K562 (cell line): Measurements from ENCODE around the gene GALNT7. TPM values are rescaled to one million over a fixed set of nuclear protein-coding genes. Genes with fewer than 3 reads are reported as not detected.

Source experiments
- ATAC-seq: fragments of 200-7000 bp; cut with Tn5 transposase; 3 replicates; pipeline ENCODE4 v1.9.1; 2020; ENCODE audit warnings: moderate library complexity
- BruUV-seq: library from RNA; stranded (reverse); fragments of 400-500 nt; replicated peaks from 2 replicates; lab custom pipeline; 2021; lab: Mats Ljungman, UMichigan
- CTCF ChIA-PET: fragments of 300-600 bp; formaldehyde crosslinking; extraction: SDS; loops from one replicate; lab custom pipeline; 2021; ENCODE audit warnings: low intra/inter-chr PET ratio; lab: Yijun Ruan, JAX
- POLR2A ChIA-PET: fragments of 300-600, 350-650 bp; sonication (Branson Sonifier 250); formaldehyde crosslinking; extraction: SDS; loops from one replicate; lab custom pipeline; 2021; ENCODE audit warnings: antibody characterized with exemption, inconsistent platforms; lab: Yijun Ruan, JAX
- DNase-seq, 4 experiments: peaks; one replicate each; pipeline versions ENCODE4 v3.0.0 to v3.0.0-alpha.2; 2011 to 2018; ENCODE audit warnings: low spot score in 3 of 4, mixed read lengths in 3 of 4; ENCODE audit errors: extremely low read depth in 1 of 4
- FAIRE-seq: peaks from 2 replicates; lab custom pipeline; 2011; peaks lifted over from hg19 to GRCh38; lab: Jason Lieb, UNC
- H2AFZ ChIP-seq: 2 replicates; pipeline ENCODE4 v1.6.0; 2011; ENCODE audit warnings: low read depth, low read length, control low read depth, inconsistent platforms
- H3K27ac ChIP-seq: fragments of 200-600 bp; 3 replicates; pipeline ENCODE4 v1.8.0; 2011; ENCODE audit warnings: low read depth, mild to moderate bottlenecking, control low read depth, inconsistent platforms, low read length, moderate library complexity, mixed read lengths; ENCODE audit errors: extremely low read depth
- H3K27me3 ChIP-seq, 2 experiments: fragments of 300-600 bp in 1 of 2; 2 replicates in 1 of 2; 3 replicates in 1 of 2; pipeline versions ENCODE4 v1.6.0 to v1.8.0; 2011; ENCODE audit warnings: inconsistent platforms in 2 of 2, low read length in 2 of 2, mild to moderate bottlenecking in 1 of 2, mixed read lengths in 1 of 2, moderate library complexity in 1 of 2; ENCODE audit not compliant: control insufficient read depth in 2 of 2, insufficient read depth in 2 of 2
- H3K36me3 ChIP-seq: fragments of 300-600 bp; 3 replicates; pipeline ENCODE4 v1.8.0; 2011; ENCODE audit warnings: mild to moderate bottlenecking, low read length, inconsistent platforms; ENCODE audit not compliant: control insufficient read depth, insufficient read depth
- H3K4me1 ChIP-seq, 2 experiments: fragments of 200-600 bp in 1 of 2; replicated peaks in 1 of 2; 2 replicates in 1 of 2; 3 replicates in 1 of 2; pipeline versions ENCODE4 v1.5.1 to v1.8.0; 2011; ENCODE audit warnings: inconsistent platforms in 2 of 2, low read length in 2 of 2, mild to moderate bottlenecking in 1 of 2, mixed read lengths in 1 of 2, moderate library complexity in 1 of 2; ENCODE audit not compliant: control insufficient read depth in 2 of 2, insufficient read depth in 2 of 2
- H3K4me2 ChIP-seq: 2 replicates; pipeline ENCODE4 v1.6.1; 2011; ENCODE audit warnings: low read length, control low read depth, inconsistent platforms, mixed read lengths; ENCODE audit not compliant: insufficient read depth
- H3K4me3 ChIP-seq: fragments of 200-600 bp; sonication (generic), shearing (Covaris generic); 2 replicates; pipeline ENCODE4 v1.5.1; 2016; ENCODE audit warnings: control low read depth, inconsistent platforms
- H3K79me2 ChIP-seq: fragments of 200-600 bp; 3 replicates; pipeline ENCODE4 v1.8.0; 2011; ENCODE audit warnings: low read length, inconsistent platforms; ENCODE audit not compliant: control insufficient read depth, insufficient read depth
- H3K9ac ChIP-seq, 2 experiments: 2 replicates each; pipeline versions ENCODE4 v1.6.0 to v1.6.1; 2011; ENCODE audit warnings: low read depth in 2 of 2, low read length in 2 of 2, control low read depth in 1 of 2, inconsistent platforms in 1 of 2, mild to moderate bottlenecking in 1 of 2, mixed read lengths in 1 of 2; ENCODE audit not compliant: insufficient read depth in 1 of 2
- H3K9me1 ChIP-seq: one replicate; pipeline ENCODE4 v1.6.0; 2011; ENCODE audit warnings: inconsistent platforms, mild to moderate bottlenecking, low read length, moderate library complexity; ENCODE audit not compliant: control insufficient read depth, insufficient read depth
- H3K9me3 ChIP-seq: replicated peaks from 2 replicates; pipeline ENCODE4 v1.5.1; 2011; ENCODE audit warnings: low read depth, low read length, inconsistent platforms; ENCODE audit not compliant: control insufficient read depth, insufficient read depth
- H4K20me1 ChIP-seq: replicated peaks from 2 replicates; pipeline ENCODE4 v1.6.1; 2011; ENCODE audit warnings: low read length, inconsistent platforms, mixed read lengths; ENCODE audit not compliant: control insufficient read depth, insufficient read depth
- RAD51 ChIP-seq: fragments of 450-650 bp; IDR thresholded peaks from 2 replicates; pipeline ENCODE4 v1.7.1; 2016; ENCODE audit warnings: low read depth, mild to moderate bottlenecking, borderline replicate concordance
- SMAD4 ChIP-seq: fragments of 250-450 bp; sonication (Bioruptor Pico); conservative IDR thresholded peaks from 2 replicates; pipeline ENCODE4 v1.8.0; 2021; ENCODE audit warnings: inconsistent platforms, mild to moderate bottlenecking, moderate library complexity
- TOE1 ChIP-seq, 2 experiments: fragments of 450-650 bp in 1 of 2; sonication (generic) in 1 of 2; formaldehyde crosslinking in 1 of 2; IDR thresholded peaks; 2 replicates each; pipeline versions ENCODE4 v1.7.1 to v1.8.0; 2016 to 2022; ENCODE audit warnings: borderline replicate concordance in 2 of 2, mild to moderate bottlenecking in 2 of 2, antibody characterized with exemption in 1 of 2, inconsistent platforms in 1 of 2, low read depth in 1 of 2, missing genetic modification reagents in 1 of 2, moderate library complexity in 1 of 2
- WGBS: fragments of 100-300 bp; shearing (Covaris generic); methylation state at CpG from one replicate; pipeline ENCODE4 v1.1.6; 2016; ENCODE audit warnings: low coverage, mixed read lengths; ENCODE audit not compliant: insufficient coverage; ENCODE audit errors: missing lambda C conversion rate; 5-methylcytosine and 5-hydroxymethylcytosine counted together
- in situ Hi-C: fragments of 300-500 bp; cut with MboI; formaldehyde crosslinking; loops from 4 replicates; pipeline ENCODE4 v1.15.0; 2018; ENCODE audit warnings: inconsistent platforms, mixed read lengths
- intact Hi-C: fragments of 100-400 bp; cut with micrococcal nuclease; formaldehyde crosslinking; loops from 2 replicates; pipeline ENCODE4 v1.14.2; 2022
- polyA plus RNA-seq, 8 experiments: library from polyadenylated mRNA; depleted of rRNA in 4 of 8; stranded (reverse) in 5 of 8; unstranded in 3 of 8; fragments of >200 nt; fragmentation: Nextera tagmentation in 2 of 8; fragmentation: Illumina TruSeq in 1 of 8; extraction: Ambion mirVana in 2 of 8; extraction: Trizol in 1 of 8; gene quantifications; 2 replicates each; pipeline versions ENCODE4 v1.2.1 to v1.2.3, GENCODE V29; 2011 to 2014; ENCODE audit warnings: inconsistent platforms in 1 of 8, missing spikeins in 1 of 8
- total RNA-seq, 7 experiments: library from RNA; depleted of rRNA in 6 of 7; stranded (reverse); fragments of >200 nt in 6 of 7; fragmentation: Illumina TruSeq in 2 of 7; extraction: Trizol in 2 of 7; gene quantifications; 2 replicates each; pipeline versions ENCODE4 v1.2.1 to v1.2.3, GENCODE V29; 2011 to 2021; ENCODE audit warnings: low replicate concordance in 1 of 7
- TF ChIP-seq, protein P1 (sequence below): fragments of 450-650 bp; formaldehyde crosslinking; IDR thresholded peaks from 2 replicates; pipeline ENCODE4 v1.4.0; 2020; ENCODE audit warnings: mild to moderate bottlenecking, mixed read lengths

GALNT7 gene
- total and polyA plus RNA-seq, 9 of the 15 experiments (the other 6 are each of a cell fraction or from before 2014, with no cell fraction given): 16.7 to 38.7 (median 31.1) TPM

DNA sequence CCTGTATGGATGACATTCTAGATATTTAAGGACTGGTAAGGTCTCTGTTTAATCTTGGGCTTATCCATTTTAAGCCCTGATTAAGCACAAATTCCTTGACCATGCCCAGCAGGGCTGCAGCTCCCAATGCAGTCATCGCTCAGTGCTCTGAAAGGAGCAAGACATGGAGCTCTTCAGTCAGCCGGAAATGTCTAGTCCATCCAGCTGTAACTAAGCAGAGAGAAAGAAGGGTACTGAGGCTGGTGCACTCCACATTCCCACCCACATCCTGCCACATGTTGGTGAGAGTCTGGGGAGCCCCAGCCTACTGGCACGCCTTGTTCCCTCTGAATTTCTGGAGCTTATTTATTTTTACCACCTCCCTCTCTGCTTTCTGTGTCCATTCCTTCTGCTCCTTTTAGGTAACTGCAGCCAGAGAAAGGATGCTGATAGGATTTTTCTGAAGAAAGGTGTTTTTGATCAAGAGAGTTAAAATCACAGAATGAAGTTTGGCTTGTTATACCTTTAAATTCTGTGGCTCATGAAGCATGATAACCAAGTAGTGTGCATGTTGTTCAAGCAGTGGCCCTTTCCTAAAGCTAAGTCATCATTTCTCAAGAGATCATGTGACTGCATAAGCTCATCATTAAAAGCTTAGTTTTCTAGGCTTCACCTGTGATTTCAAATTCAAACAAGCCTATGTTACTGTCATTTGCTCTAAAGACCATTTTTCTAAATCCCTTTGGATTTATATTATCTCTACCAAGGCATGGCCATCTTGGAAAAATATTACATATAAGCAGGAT, 74.0 kb downstream of the GALNT7 start:
- FAIRE-seq (no peak), ATAC-seq (peak; percentile 22; the same call in 1 of the 3 replicates), DNase-seq (no peak)
- H3K27me3 ChIP-seq: no peaks in the 10 kb centered on the region
- in situ Hi-C loops (no loop called here), intact Hi-C loops (no loop called here)
- no peaks in the 10 kb centered on the region for H3K9me3 ChIP-seq
- BruUV-seq: no TSS peak
- H3K4me3 ChIP-seq: no peak overlapping the region
- TF ChIP-seq TOE1 (IDR thresholded peaks at IDR 0.05; ENCODE audit: borderline replicate concordance) (0 out of 2 replicates have a peak, but pooled peaks have one; percentile 29), TOE1 (CRISPR knock-in tag; IDR thresholded peaks at IDR 0.05; ENCODE audit: borderline replicate concordance, low read depth) (no peak), RAD51 (peak; percentile 22; the same call in 1 of the 2 replicates), SMAD4 (CRISPR knock-in tag) (no peak)
- TF ChIP-seq, protein P1, sequence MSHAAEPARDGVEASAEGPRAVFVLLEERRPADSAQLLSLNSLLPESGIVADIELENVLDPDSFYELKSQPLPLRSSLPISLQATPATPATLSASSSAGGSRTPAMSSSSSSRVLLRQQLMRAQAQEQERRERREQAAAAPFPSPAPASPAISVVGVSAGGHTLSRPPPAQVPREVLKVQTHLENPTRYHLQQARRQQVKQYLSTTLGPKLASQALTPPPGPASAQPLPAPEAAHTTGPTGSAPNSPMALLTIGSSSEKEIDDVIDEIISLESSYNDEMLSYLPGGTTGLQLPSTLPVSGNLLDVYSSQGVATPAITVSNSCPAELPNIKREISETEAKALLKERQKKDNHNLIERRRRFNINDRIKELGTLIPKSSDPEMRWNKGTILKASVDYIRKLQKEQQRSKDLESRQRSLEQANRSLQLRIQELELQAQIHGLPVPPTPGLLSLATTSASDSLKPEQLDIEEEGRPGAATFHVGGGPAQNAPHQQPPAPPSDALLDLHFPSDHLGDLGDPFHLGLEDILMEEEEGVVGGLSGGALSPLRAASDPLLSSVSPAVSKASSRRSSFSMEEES (CRISPR knock-in tag): peak; percentile 62
- no peak overlapping the region for H3K27ac ChIP-seq
- H3K36me3 ChIP-seq: no peaks in the 10 kb centered on the region
- no peak overlapping the region for H2AFZ ChIP-seq
- no peaks in the 10 kb centered on the region for H3K9me1 ChIP-seq
- ChIA-PET POLR2A (interaction anchor here (0.7 to 1.6 kb wide), 3 partner anchors 11 to 35 kb away, joined by 3 to 4 read pairs (median 3); no protein-coding TSS in a partner anchor), CTCF (no interaction called here)
- 85% methylated on average over 3 of the region's 3 CpGs for WGBS
- H3K9ac ChIP-seq: no peak overlapping the region
- no peak overlapping the region for H3K4me2 ChIP-seq
- peaks cover 23% of the 10 kb centered on the region for H3K79me2 ChIP-seq
- H3K4me1 ChIP-seq: no peaks in the 10 kb centered on the region
- no peaks in the 10 kb centered on the region for H4K20me1 ChIP-seq
